Endothelial cell of umbilical vein (primary cell): ENCODE measurements around the gene RELN.

Source experiments
- EZH2 ChIP-seq: IDR thresholded peaks from 2 replicates; pipeline ENCODE4 v1.6.1; 2012; ENCODE audit warnings: borderline replicate concordance, low read depth, mild to moderate bottlenecking, moderate library complexity, low read length, inconsistent platforms; ENCODE audit not compliant: severe bottlenecking
- FOS ChIP-seq: IDR thresholded peaks from 2 replicates; pipeline ENCODE4 v1.6.1; 2011; ENCODE audit warnings: mild to moderate bottlenecking, low read length, moderate library complexity, borderline replicate concordance; ENCODE audit not compliant: insufficient read depth
- JUN ChIP-seq: IDR thresholded peaks from 2 replicates; pipeline ENCODE4 v1.6.1; 2011; ENCODE audit warnings: borderline replicate concordance, low read depth; ENCODE audit not compliant: insufficient read length, insufficient read depth
- MAX ChIP-seq: IDR thresholded peaks from 2 replicates; pipeline ENCODE4 v1.6.1; 2011; ENCODE audit not compliant: insufficient read depth, insufficient read length
- MYC ChIP-seq: IDR thresholded peaks from one replicate; pipeline ENCODE4 v1.6.1; 2011; ENCODE audit warnings: mild to moderate bottlenecking, low read depth, low read length
- POLR2A ChIP-seq: IDR thresholded peaks from 2 replicates; pipeline ENCODE4 v1.6.1; 2012; ENCODE audit warnings: low read depth, mild to moderate bottlenecking, control low read depth, low read length
- POLR2AphosphoS5 ChIP-seq: IDR thresholded peaks from 2 replicates; pipeline ENCODE4 v1.6.1; 2012; ENCODE audit warnings: low read depth, mild to moderate bottlenecking, control low read depth, low read length, moderate library complexity; ENCODE audit not compliant: insufficient read depth
- TF ChIP-seq, protein P1 (sequence below), 2 donors: IDR thresholded peaks; 1 replicate in 1 of 2; 2 replicates in 1 of 2; pipeline ENCODE4 v1.5.1; 2011; ENCODE audit warnings: low read length in 2 of 2, mild to moderate bottlenecking in 2 of 2, moderate library complexity in 2 of 2, control low read depth in 1 of 2, inconsistent platforms in 1 of 2, low read depth in 1 of 2; ENCODE audit not compliant: insufficient read depth in 1 of 2; ENCODE audit errors: extremely low read depth in 1 of 2

GRCh38 chr7:103694304-103694703 lies 295.2 kb downstream of the RELN start:
- TF ChIP-seq, protein P1, sequence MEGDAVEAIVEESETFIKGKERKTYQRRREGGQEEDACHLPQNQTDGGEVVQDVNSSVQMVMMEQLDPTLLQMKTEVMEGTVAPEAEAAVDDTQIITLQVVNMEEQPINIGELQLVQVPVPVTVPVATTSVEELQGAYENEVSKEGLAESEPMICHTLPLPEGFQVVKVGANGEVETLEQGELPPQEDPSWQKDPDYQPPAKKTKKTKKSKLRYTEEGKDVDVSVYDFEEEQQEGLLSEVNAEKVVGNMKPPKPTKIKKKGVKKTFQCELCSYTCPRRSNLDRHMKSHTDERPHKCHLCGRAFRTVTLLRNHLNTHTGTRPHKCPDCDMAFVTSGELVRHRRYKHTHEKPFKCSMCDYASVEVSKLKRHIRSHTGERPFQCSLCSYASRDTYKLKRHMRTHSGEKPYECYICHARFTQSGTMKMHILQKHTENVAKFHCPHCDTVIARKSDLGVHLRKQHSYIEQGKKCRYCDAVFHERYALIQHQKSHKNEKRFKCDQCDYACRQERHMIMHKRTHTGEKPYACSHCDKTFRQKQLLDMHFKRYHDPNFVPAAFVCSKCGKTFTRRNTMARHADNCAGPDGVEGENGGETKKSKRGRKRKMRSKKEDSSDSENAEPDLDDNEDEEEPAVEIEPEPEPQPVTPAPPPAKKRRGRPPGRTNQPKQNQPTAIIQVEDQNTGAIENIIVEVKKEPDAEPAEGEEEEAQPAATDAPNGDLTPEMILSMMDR (IDR thresholded peaks at IDR 0.05; ENCODE audit: extremely low read depth in 1 of 2, insufficient read depth in 1 of 2, low read depth in 1 of 2, low read length in 2 of 2) = no peak
- TF ChIP-seq EZH2 = no peak
- no peak for TF ChIP-seq POLR2A
- no peak for TF ChIP-seq POLR2AphosphoS5
- TF ChIP-seq JUN = no peak
- no peak for TF ChIP-seq FOS
- no peak for TF ChIP-seq MAX
- TF ChIP-seq MYC = no peak
